WTC11 (cell line): ENCODE results near the gene STAG1. TPM values are rescaled to one million over a fixed set of nuclear protein-coding genes. Genes with fewer than 3 reads are reported as not detected.

Experiments
- ATAC-seq: fragments of 200-7000 bp; cut with Tn5 transposase; 2 replicates; pipeline ENCODE4 v1.10.0; 2021; ENCODE audit warnings: mild to moderate bottlenecking, moderate library complexity
- CTCF ChIA-PET: fragments of 300-600 bp; sonication (Branson Sonifier 250); formaldehyde crosslinking; loops from one replicate; lab custom pipeline; 2021; ENCODE audit warnings: antibody characterized with exemption; lab: Charles Lee
- POLR2A ChIA-PET: fragments of 350-600 bp; sonication (Branson Sonifier 250); formaldehyde crosslinking; loops from one replicate; lab custom pipeline; 2021; ENCODE audit warnings: antibody characterized with exemption; lab: Charles Lee
- DNase-seq: peaks from one replicate; pipeline ENCODE4 v3.0.0; 2021; ENCODE audit warnings: low spot score
- H3K27ac Mint-ChIP-seq: 2 replicates; pipeline ENCODE4 v1.8.0; 2021; ENCODE audit warnings: mixed read lengths
- H3K27me3 Mint-ChIP-seq: 2 replicates; pipeline ENCODE4 v1.8.0; 2021; ENCODE audit warnings: low read depth, mild to moderate bottlenecking, moderate library complexity, mixed read lengths
- H3K36me3 Mint-ChIP-seq: 2 replicates; pipeline ENCODE4 v1.8.0; 2021; ENCODE audit warnings: mixed read lengths
- H3K4me1 Mint-ChIP-seq: 2 replicates; pipeline ENCODE4 v1.8.0; 2022; ENCODE audit warnings: mixed read lengths
- H3K4me3 Mint-ChIP-seq: 2 replicates; pipeline ENCODE4 v1.8.0; 2021; ENCODE audit warnings: mild to moderate bottlenecking, moderate library complexity, mixed read lengths
- H3K9me3 Mint-ChIP-seq: 2 replicates; pipeline ENCODE4 v1.8.0; 2021; ENCODE audit warnings: mixed read lengths
- ATF1 ChIP-seq: sonication (generic); formaldehyde crosslinking; IDR thresholded peaks from 2 replicates; pipeline ENCODE4 v1.8.1; 2023; ENCODE audit warnings: mild to moderate bottlenecking, moderate library complexity, missing genetic modification reagents
- HMGA2 ChIP-seq: fragments of 250-450 bp; sonication (Bioruptor Pico); IDR thresholded peaks from 2 replicates; pipeline ENCODE4 v1.4.0; 2021; ENCODE audit warnings: mild to moderate bottlenecking, moderate library complexity
- IRF2 ChIP-seq: sonication (generic); formaldehyde crosslinking; IDR thresholded peaks from 2 replicates; pipeline ENCODE4 v1.8.0; 2022; ENCODE audit warnings: low read depth, missing genetic modification reagents, borderline replicate concordance
- KAT7 ChIP-seq: sonication (generic); formaldehyde crosslinking; IDR thresholded peaks from 2 replicates; pipeline ENCODE4 v1.8.1; 2023; ENCODE audit warnings: missing genetic modification reagents, mild to moderate bottlenecking, borderline replicate concordance
- MYBL2 ChIP-seq: sonication (generic); formaldehyde crosslinking; IDR thresholded peaks from 2 replicates; pipeline ENCODE4 v1.8.1; 2023; ENCODE audit warnings: mild to moderate bottlenecking, moderate library complexity, missing genetic modification reagents
- NR2C2 ChIP-seq: sonication (generic); formaldehyde crosslinking; IDR thresholded peaks from 2 replicates; pipeline ENCODE4 v1.8.0; 2022; ENCODE audit warnings: mild to moderate bottlenecking, missing genetic modification reagents
- NR3C1 ChIP-seq: sonication (generic); formaldehyde crosslinking; conservative IDR thresholded peaks from 2 replicates; pipeline ENCODE4 v1.8.1; 2023; ENCODE audit warnings: low read depth, mild to moderate bottlenecking, missing genetic modification reagents
- RORB ChIP-seq: fragments of 250-450 bp; sonication (Bioruptor Pico); IDR thresholded peaks from 2 replicates; pipeline ENCODE4 v1.9.0; 2021; ENCODE audit warnings: mild to moderate bottlenecking
- ZNF219 ChIP-seq: sonication (generic); formaldehyde crosslinking; IDR thresholded peaks from 2 replicates; pipeline ENCODE4 v1.8.0; 2023; ENCODE audit warnings: missing genetic modification reagents, mild to moderate bottlenecking, borderline replicate concordance
- total RNA-seq: library from RNA; stranded (reverse); gene quantifications from 3 replicates; pipeline ENCODE4 v1.2.3, GENCODE V29; 2021
- TF ChIP-seq, protein P1 (sequence below): sonication (generic); formaldehyde crosslinking; IDR thresholded peaks from 2 replicates; pipeline ENCODE4 v1.8.1; 2023; ENCODE audit warnings: mild to moderate bottlenecking, missing genetic modification reagents
- TF ChIP-seq, protein P2 (sequence below): sonication (generic); formaldehyde crosslinking; IDR thresholded peaks from 2 replicates; pipeline ENCODE4 v1.8.1; 2022; ENCODE audit warnings: mild to moderate bottlenecking, moderate library complexity, missing genetic modification reagents
- TF ChIP-seq, protein P3 (sequence below): fragments of 250-450 bp; sonication (Bioruptor Pico); IDR thresholded peaks from 2 replicates; pipeline ENCODE4 v1.9.0; 2021; ENCODE audit warnings: mild to moderate bottlenecking
- TF ChIP-seq, protein P4 (sequence below): sonication (generic); formaldehyde crosslinking; IDR thresholded peaks from 2 replicates; pipeline ENCODE4 v1.8.1; 2023; ENCODE audit warnings: mild to moderate bottlenecking, missing genetic modification reagents, moderate library complexity
- TF ChIP-seq, protein P5 (sequence below): sonication (generic); formaldehyde crosslinking; IDR thresholded peaks from 2 replicates; pipeline ENCODE4 v1.8.0; 2022; ENCODE audit warnings: mild to moderate bottlenecking, missing genetic modification reagents
- TF ChIP-seq, protein P6 (sequence below): sonication (generic); formaldehyde crosslinking; IDR thresholded peaks from 2 replicates; pipeline ENCODE4 v1.8.0; 2023; ENCODE audit warnings: missing genetic modification reagents, mild to moderate bottlenecking, borderline replicate concordance
- TF ChIP-seq, protein P7 (sequence below): fragments of 200-600 bp; IDR thresholded peaks from 2 replicates; pipeline ENCODE4 v1.8.0; 2022; ENCODE audit warnings: antibody characterized with exemption
- TF ChIP-seq, protein P8 (sequence below): sonication (generic); formaldehyde crosslinking; IDR thresholded peaks from 2 replicates; pipeline ENCODE4 v1.8.1; 2023; ENCODE audit warnings: mild to moderate bottlenecking, missing genetic modification reagents, borderline replicate concordance
- TF ChIP-seq, protein P9 (sequence below): sonication (generic); formaldehyde crosslinking; IDR thresholded peaks from 2 replicates; pipeline ENCODE4 v1.8.1; 2023; ENCODE audit warnings: mild to moderate bottlenecking, missing genetic modification reagents, moderate library complexity

Gene STAG1
- total RNA-seq, 1 experiment from 2014 or later = 20.7 TPM

DNA sequence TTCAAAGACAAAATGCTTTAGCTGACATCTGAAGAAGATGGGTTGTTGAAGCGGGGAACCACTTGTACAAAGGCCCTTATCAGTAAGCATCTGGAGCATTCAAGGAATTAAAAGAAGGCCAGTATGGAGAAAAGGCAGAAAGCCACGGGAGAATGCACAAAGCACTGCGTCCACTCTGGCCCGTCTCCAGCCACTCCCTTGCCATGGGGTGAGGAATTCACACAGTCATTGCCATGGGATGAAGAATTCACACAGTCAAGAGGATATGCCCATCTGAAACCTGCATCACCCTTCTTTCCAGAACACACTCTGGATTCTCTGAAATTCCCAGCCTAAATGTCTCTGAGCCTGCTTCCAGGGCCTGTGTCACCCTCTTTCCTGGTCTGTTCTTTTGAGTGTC lies 26.7 kb upstream of the STAG1 start:
- no peaks in the 10 kb centered on the region for H3K4me1 Mint-ChIP-seq
- no peak for ATAC-seq
- H3K36me3 Mint-ChIP-seq = no peaks in the 10 kb centered on the region
- no peaks in the 10 kb centered on the region for H3K9me3 Mint-ChIP-seq
- H3K27ac Mint-ChIP-seq = no peak overlapping the region
- H3K4me3 Mint-ChIP-seq = no peak overlapping the region
- TF ChIP-seq, protein P1, sequence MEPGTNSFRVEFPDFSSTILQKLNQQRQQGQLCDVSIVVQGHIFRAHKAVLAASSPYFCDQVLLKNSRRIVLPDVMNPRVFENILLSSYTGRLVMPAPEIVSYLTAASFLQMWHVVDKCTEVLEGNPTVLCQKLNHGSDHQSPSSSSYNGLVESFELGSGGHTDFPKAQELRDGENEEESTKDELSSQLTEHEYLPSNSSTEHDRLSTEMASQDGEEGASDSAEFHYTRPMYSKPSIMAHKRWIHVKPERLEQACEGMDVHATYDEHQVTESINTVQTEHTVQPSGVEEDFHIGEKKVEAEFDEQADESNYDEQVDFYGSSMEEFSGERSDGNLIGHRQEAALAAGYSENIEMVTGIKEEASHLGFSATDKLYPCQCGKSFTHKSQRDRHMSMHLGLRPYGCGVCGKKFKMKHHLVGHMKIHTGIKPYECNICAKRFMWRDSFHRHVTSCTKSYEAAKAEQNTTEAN = no peak
- TF ChIP-seq, protein P2, sequence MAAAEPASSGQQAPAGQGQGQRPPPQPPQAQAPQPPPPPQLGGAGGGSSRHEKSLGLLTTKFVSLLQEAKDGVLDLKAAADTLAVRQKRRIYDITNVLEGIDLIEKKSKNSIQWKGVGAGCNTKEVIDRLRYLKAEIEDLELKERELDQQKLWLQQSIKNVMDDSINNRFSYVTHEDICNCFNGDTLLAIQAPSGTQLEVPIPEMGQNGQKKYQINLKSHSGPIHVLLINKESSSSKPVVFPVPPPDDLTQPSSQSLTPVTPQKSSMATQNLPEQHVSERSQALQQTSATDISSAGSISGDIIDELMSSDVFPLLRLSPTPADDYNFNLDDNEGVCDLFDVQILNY = no peak
- no peak for TF ChIP-seq HMGA2
- TF ChIP-seq, protein P3, sequence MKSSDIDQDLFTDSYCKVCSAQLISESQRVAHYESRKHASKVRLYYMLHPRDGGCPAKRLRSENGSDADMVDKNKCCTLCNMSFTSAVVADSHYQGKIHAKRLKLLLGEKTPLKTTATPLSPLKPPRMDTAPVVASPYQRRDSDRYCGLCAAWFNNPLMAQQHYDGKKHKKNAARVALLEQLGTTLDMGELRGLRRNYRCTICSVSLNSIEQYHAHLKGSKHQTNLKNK (CRISPR knock-in tag) = no peak
- TF ChIP-seq, protein P4, sequence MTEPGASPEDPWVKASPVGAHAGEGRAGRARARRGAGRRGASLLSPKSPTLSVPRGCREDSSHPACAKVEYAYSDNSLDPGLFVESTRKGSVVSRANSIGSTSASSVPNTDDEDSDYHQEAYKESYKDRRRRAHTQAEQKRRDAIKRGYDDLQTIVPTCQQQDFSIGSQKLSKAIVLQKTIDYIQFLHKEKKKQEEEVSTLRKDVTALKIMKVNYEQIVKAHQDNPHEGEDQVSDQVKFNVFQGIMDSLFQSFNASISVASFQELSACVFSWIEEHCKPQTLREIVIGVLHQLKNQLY (CRISPR knock-in tag) = no peak
- TF ChIP-seq ATF1 = no peak
- TF ChIP-seq, protein P5, sequence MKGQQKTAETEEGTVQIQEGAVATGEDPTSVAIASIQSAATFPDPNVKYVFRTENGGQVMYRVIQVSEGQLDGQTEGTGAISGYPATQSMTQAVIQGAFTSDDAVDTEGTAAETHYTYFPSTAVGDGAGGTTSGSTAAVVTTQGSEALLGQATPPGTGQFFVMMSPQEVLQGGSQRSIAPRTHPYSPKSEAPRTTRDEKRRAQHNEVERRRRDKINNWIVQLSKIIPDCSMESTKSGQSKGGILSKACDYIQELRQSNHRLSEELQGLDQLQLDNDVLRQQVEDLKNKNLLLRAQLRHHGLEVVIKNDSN = no peak
- no peak for TF ChIP-seq KAT7 (CRISPR knock-in tag)
- TF ChIP-seq ZNF219 = no peak
- TF ChIP-seq RORB (CRISPR knock-in tag) = no peak
- TF ChIP-seq, protein P6, sequence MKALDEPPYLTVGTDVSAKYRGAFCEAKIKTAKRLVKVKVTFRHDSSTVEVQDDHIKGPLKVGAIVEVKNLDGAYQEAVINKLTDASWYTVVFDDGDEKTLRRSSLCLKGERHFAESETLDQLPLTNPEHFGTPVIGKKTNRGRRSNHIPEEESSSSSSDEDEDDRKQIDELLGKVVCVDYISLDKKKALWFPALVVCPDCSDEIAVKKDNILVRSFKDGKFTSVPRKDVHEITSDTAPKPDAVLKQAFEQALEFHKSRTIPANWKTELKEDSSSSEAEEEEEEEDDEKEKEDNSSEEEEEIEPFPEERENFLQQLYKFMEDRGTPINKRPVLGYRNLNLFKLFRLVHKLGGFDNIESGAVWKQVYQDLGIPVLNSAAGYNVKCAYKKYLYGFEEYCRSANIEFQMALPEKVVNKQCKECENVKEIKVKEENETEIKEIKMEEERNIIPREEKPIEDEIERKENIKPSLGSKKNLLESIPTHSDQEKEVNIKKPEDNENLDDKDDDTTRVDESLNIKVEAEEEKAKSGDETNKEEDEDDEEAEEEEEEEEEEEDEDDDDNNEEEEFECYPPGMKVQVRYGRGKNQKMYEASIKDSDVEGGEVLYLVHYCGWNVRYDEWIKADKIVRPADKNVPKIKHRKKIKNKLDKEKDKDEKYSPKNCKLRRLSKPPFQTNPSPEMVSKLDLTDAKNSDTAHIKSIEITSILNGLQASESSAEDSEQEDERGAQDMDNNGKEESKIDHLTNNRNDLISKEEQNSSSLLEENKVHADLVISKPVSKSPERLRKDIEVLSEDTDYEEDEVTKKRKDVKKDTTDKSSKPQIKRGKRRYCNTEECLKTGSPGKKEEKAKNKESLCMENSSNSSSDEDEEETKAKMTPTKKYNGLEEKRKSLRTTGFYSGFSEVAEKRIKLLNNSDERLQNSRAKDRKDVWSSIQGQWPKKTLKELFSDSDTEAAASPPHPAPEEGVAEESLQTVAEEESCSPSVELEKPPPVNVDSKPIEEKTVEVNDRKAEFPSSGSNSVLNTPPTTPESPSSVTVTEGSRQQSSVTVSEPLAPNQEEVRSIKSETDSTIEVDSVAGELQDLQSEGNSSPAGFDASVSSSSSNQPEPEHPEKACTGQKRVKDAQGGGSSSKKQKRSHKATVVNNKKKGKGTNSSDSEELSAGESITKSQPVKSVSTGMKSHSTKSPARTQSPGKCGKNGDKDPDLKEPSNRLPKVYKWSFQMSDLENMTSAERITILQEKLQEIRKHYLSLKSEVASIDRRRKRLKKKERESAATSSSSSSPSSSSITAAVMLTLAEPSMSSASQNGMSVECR (CRISPR knock-in tag) = no peak
- TF ChIP-seq, protein P7, sequence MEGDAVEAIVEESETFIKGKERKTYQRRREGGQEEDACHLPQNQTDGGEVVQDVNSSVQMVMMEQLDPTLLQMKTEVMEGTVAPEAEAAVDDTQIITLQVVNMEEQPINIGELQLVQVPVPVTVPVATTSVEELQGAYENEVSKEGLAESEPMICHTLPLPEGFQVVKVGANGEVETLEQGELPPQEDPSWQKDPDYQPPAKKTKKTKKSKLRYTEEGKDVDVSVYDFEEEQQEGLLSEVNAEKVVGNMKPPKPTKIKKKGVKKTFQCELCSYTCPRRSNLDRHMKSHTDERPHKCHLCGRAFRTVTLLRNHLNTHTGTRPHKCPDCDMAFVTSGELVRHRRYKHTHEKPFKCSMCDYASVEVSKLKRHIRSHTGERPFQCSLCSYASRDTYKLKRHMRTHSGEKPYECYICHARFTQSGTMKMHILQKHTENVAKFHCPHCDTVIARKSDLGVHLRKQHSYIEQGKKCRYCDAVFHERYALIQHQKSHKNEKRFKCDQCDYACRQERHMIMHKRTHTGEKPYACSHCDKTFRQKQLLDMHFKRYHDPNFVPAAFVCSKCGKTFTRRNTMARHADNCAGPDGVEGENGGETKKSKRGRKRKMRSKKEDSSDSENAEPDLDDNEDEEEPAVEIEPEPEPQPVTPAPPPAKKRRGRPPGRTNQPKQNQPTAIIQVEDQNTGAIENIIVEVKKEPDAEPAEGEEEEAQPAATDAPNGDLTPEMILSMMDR = no peak
- no peaks in the 10 kb centered on the region for H3K27me3 Mint-ChIP-seq
- ChIA-PET CTCF (no interaction called here), POLR2A (no interaction called here)
- DNase-seq = no peak

DNA sequence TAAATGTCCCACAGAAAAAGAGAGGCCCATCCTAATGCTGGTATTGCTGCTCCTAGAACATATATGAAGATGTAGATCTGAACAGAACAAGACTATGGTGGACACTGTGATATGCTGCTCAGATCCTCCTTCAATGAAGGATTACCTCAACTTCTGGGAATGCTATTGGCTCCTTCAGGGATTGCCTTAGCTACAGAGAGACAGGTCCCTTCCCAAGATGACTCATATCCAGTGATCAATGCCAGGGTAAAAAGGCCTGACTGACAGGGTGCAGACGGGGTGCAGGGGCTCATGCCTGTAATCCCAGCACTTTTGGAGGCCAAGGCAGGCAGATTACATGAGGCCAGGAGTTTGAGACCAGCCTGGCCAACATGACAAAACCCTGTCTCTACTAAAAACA lies 20.5 kb upstream of the STAG1 start:
- Mint-ChIP-seq H3K27me3 (no peaks in the 10 kb centered on the region), H3K9me3 (no peaks in the 10 kb centered on the region), H3K36me3 (no peaks in the 10 kb centered on the region), H3K4me1 (no peaks in the 10 kb centered on the region), H3K4me3 (no peak overlapping the region), H3K27ac (no peak overlapping the region)
- no peak for DNase-seq
- ChIA-PET CTCF (interaction anchor here (1.3 kb wide), 2 partner anchors 20 to 241 kb away, joined by 3 to 8 read pairs; partner anchors contain the start of gene STAG1), POLR2A (no interaction called here)
- no peak for ATAC-seq
- TF ChIP-seq IRF2 (CRISPR knock-in tag) = no peak
- TF ChIP-seq, protein P8, sequence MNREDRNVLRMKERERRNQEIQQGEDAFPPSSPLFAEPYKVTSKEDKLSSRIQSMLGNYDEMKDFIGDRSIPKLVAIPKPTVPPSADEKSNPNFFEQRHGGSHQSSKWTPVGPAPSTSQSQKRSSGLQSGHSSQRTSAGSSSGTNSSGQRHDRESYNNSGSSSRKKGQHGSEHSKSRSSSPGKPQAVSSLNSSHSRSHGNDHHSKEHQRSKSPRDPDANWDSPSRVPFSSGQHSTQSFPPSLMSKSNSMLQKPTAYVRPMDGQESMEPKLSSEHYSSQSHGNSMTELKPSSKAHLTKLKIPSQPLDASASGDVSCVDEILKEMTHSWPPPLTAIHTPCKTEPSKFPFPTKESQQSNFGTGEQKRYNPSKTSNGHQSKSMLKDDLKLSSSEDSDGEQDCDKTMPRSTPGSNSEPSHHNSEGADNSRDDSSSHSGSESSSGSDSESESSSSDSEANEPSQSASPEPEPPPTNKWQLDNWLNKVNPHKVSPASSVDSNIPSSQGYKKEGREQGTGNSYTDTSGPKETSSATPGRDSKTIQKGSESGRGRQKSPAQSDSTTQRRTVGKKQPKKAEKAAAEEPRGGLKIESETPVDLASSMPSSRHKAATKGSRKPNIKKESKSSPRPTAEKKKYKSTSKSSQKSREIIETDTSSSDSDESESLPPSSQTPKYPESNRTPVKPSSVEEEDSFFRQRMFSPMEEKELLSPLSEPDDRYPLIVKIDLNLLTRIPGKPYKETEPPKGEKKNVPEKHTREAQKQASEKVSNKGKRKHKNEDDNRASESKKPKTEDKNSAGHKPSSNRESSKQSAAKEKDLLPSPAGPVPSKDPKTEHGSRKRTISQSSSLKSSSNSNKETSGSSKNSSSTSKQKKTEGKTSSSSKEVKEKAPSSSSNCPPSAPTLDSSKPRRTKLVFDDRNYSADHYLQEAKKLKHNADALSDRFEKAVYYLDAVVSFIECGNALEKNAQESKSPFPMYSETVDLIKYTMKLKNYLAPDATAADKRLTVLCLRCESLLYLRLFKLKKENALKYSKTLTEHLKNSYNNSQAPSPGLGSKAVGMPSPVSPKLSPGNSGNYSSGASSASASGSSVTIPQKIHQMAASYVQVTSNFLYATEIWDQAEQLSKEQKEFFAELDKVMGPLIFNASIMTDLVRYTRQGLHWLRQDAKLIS (CRISPR knock-in tag) = no peak
- TF ChIP-seq MYBL2 (CRISPR knock-in tag) = no peak
- TF ChIP-seq NR3C1 (CRISPR knock-in tag) = no peak
- TF ChIP-seq, protein P9, sequence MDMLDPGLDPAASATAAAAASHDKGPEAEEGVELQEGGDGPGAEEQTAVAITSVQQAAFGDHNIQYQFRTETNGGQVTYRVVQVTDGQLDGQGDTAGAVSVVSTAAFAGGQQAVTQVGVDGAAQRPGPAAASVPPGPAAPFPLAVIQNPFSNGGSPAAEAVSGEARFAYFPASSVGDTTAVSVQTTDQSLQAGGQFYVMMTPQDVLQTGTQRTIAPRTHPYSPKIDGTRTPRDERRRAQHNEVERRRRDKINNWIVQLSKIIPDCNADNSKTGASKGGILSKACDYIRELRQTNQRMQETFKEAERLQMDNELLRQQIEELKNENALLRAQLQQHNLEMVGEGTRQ (CRISPR knock-in tag) = no peak
- TF ChIP-seq NR2C2 (CRISPR knock-in tag) = no peak
- TF ChIP-seq RORB (CRISPR knock-in tag) = no peak
